Thoracic aorta (tissue), 2 donors: ENCODE data around the gene TBX1. TPM values are rescaled to one million over a fixed set of nuclear protein-coding genes. Genes with fewer than 3 reads are reported as not detected.
A peak's percentile ranks its signal among the peaks of the same experiment; 100 is the strongest.

ENCODE experiments used
- ATAC-seq: fragments of 150-250 bp; one replicate; pipeline ENCODE4 v1.8.0; 2017; ENCODE audit warnings: low read depth; ENCODE audit not compliant: insufficient number of reproducible peaks, low FRiP score
- DNase-seq: peaks from one replicate; pipeline ENCODE4 v3.0.0-alpha.2; 2020; ENCODE audit warnings: low spot score
- H3K27ac ChIP-seq, 2 donors: fragments of 200-600 bp; sonication (generic); 1 replicate in 1 of 2; 2 replicates in 1 of 2; pipeline ENCODE4 v1.5.1; 2016; ENCODE audit warnings: mild to moderate bottlenecking in 2 of 2, moderate library complexity in 2 of 2
- H3K27me3 ChIP-seq: fragments of 200-600 bp; sonication (generic); replicated peaks from 2 replicates; pipeline ENCODE4 v1.6.0; 2016; ENCODE audit warnings: mild to moderate bottlenecking; ENCODE audit not compliant: insufficient read depth
- H3K36me3 ChIP-seq: fragments of 200-600 bp; sonication (generic); one replicate; pipeline ENCODE4 v1.5.1; 2016
- H3K4me1 ChIP-seq, 2 donors: fragments of 200-600 bp; sonication (generic); 1 replicate in 1 of 2; 2 replicates in 1 of 2; pipeline versions ENCODE4 v1.5.1 to v1.6.0; 2016; ENCODE audit warnings: low read depth in 2 of 2, mild to moderate bottlenecking in 1 of 2; ENCODE audit not compliant: control insufficient read depth in 1 of 2
- H3K4me3 ChIP-seq: fragments of 200-600 bp; sonication (generic); 2 replicates; pipeline ENCODE4 v1.5.1; 2016; ENCODE audit warnings: mild to moderate bottlenecking
- H3K9me3 ChIP-seq: fragments of 200-600 bp; sonication (generic); 2 replicates; pipeline ENCODE4 v1.5.1; 2016
- CTCF ChIP-seq: fragments of 200-600 bp; sonication (generic); IDR thresholded peaks from one replicate; pipeline ENCODE4 v1.5.1; 2019; ENCODE audit warnings: antibody characterized with exemption
- total RNA-seq, 2 donors: library from RNA; depleted of rRNA; stranded (reverse); fragments of >200 nt; gene quantifications; one replicate each; pipeline versions ENCODE4 v1.1.0 to v1.2.3, GENCODE V29; 2016

TBX1 gene
- total RNA-seq, 2 donors from 2014 or later, result 2.7 to 8.0 TPM

- Histone ChIP-seq H3K27ac (no peak overlapping the region), H3K9me3 (no peaks in the 10 kb centered on the region), H3K4me3 (no peak overlapping the region), H3K36me3 (no peaks in the 10 kb centered on the region), H3K27me3 (no peaks in the 10 kb centered on the region), H3K4me1 (peaks cover 0 to 8% of the 10 kb centered on the region in 2 donors)
- TF ChIP-seq CTCF, result no peak
- DNase-seq (no peak), ATAC-seq (no peak)
Measured at GRCh38 chr22:19728836-19729235, 31.7 kb upstream of the TBX1 start.

DNA sequence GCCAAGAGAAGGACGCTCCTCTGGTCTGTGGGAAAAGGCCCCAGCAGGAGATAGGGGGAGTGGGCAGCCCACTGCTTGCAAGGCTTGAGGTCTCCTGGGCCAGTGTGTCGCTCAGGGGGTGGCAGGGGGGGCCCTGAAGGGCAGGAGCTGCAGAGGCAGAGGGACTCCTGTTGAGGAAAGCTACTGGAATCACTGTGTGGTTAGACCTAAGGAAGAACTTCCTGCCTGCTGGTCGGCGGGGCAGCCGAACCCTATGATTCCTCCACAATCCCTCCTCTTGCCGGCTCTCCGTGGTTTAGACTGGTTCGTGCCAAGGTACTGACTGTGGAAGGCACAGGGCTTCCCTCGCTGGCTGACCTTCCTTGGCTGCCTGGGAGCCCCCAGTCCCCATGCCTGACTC, 31.1 kb upstream of the TBX1 start:
- DNase-seq, result no peak

GRCh38 chr22:19730198-19730597, 30.4 kb upstream of the TBX1 start:
- Histone ChIP-seq H3K36me3 (no peaks in the 10 kb centered on the region), H3K4me1 (peaks cover 0 to 8% of the 10 kb centered on the region in 2 donors), H3K4me3 (no peak overlapping the region), H3K27ac (no peak overlapping the region), H3K27me3 (no peaks in the 10 kb centered on the region), H3K9me3 (no peaks in the 10 kb centered on the region)
- no peak for TF ChIP-seq CTCF
- DNase-seq (no peak), ATAC-seq (no peak)

More for the DNA sequence above, 31.1 kb upstream of the TBX1 start:
- Histone ChIP-seq H3K4me1 (peaks cover 0 to 8% of the 10 kb centered on the region in 2 donors), H3K36me3 (no peaks in the 10 kb centered on the region), H3K27ac (no peak overlapping the region), H3K9me3 (no peaks in the 10 kb centered on the region), H3K4me3 (no peak overlapping the region), H3K27me3 (no peaks in the 10 kb centered on the region)
- no peak for TF ChIP-seq CTCF
- no peak for ATAC-seq

DNA sequence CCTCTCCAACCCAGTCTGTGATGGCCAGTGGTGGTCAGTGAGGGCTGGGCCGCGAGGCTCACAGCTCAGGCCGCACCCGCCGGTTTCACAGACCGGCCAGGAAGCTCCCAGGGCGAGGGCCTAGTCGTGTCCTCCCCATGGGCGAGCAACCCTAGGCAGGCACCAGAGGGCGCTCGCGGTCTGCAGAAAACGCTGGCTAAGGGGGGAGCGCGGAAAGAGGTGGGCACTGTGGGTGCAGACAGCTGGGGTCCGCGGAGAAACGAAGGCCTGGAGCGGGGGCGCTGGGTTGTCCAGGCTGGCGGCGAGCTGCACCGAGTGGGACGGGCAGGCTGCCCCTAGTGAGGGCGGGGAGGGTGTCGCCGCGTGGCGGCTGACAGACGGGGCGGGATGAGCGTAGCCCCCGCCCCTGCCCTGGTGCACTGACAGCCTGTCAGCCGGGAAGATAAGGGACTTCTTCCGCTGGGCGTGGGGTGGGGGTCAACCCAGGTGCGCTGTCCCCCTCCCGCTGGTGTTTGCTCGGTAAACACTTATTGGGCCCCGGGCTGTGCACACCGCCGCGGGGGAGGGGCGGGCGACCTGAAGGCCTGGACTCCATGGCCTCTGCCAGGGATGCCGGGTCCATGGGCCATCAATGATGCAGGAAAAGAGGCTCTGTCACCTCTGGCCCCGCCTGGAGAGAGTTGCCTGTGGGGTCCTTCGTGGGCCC, 29.8 kb upstream of the TBX1 start:
- Histone ChIP-seq H3K27ac (no peak overlapping the region), H3K36me3 (no peaks in the 10 kb centered on the region), H3K4me1 (peaks cover 0 to 8% of the 10 kb centered on the region in 2 donors), H3K9me3 (no peaks in the 10 kb centered on the region), H3K4me3 (peak overlapping the region; percentile 65), H3K27me3 (no peaks in the 10 kb centered on the region)
- ATAC-seq (peak; percentile 55), DNase-seq (peak; percentile 51)
- peak; percentile 96 for TF ChIP-seq CTCF

DNA sequence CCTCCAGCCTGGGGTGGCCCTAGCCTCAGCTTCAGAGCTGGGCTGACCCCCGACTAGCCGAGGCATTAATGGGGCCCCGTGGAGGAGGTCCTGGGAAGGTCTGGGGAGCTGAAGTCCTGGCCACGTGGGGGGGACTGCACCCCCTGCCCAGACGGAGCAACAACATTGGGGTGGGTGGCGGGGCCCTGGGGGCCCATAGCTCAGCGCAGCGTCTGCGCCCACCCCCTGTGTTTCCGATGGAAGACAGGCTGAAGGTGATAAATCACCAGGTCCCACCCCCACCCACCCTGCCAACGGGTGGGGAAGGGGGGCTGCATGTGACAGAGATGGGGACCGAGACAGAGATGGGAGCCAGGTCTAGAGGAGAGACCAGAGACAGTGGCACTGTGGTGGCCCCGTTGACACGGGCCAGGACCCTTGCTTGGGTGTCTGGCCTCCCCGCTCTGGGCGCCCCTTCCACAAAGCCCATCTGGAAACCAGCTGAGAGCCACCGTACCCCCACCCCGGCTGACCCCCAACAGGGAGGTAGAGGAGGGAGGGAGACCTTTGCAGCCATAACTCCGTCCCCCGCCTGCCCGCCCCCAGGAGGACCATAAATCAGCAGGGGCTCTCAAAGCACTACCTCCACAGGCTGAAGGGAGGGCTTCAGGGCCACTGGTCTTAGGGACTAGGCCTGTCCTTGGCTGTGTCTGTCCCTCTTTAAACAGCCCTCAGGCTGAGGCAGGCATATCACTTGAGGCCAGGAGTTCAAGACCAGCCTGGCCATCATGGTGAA, 29.0 kb upstream of the TBX1 start:
- H3K4me3 ChIP-seq, result no peak overlapping the region
- no peaks in the 10 kb centered on the region for H3K36me3 ChIP-seq
- TF ChIP-seq CTCF, result no peak
- ATAC-seq, result no peak
- no peaks in the 10 kb centered on the region for H3K27me3 ChIP-seq
- DNase-seq, result no peak
- H3K27ac ChIP-seq, result no peak overlapping the region
- peaks cover 0 to 8% of the 10 kb centered on the region in 2 donors for H3K4me1 ChIP-seq
- H3K9me3 ChIP-seq, result no peaks in the 10 kb centered on the region
